ENCODE measurements around the gene ST6GAL1.
"Not testable (repeated sequence)": the region's sequence is repeated elsewhere in the genome, so short reads cannot be mapped to it uniquely, and the experiment has no call there.

Gene ST6GAL1

GRCh38 chr3:186930143-186930640 lies at the start of gene ST6GAL1:
TSS of gene ST6GAL1 (plus strand) at chr3:186930526. CDS start at chr3:187042704, 112,178 bp downstream.
- Histone ChIP-seq H3K36me3 (ENCODE audit: control insufficient read depth, insufficient read depth, low read length) (peaks cover 18% of the 10 kb centered on the region), H3K27me3 (ENCODE audit: control insufficient read depth, insufficient read depth, low read length) (0 out of 2 replicates have a peak, but pooled peaks cover 3% of the 10 kb centered on the region), H3K9me3 (ENCODE audit: control insufficient read depth, insufficient read depth, low read depth, low read length) (no peaks in the 10 kb centered on the region), H3K4me3 (ENCODE audit: low read depth, low read length) (peak within 1 kb of the TSS; percentile 82), H3K9ac (ENCODE audit: low read length) (peak within 1 kb of the TSS; percentile 90), H3K27ac (ENCODE audit: low read depth, low read length) (peak within 1 kb of the TSS; percentile 85), H3K4me1 (ENCODE audit: control insufficient read depth, insufficient read depth, low read length) (peaks cover 29% of the 10 kb centered on the region)

GRCh38 chr3:186882150-186882524 lies 48.2 kb upstream of the ST6GAL1 start:
- Histone ChIP-seq H3K9ac (ENCODE audit: low read length) (no peak overlapping the region), H3K27me3 (ENCODE audit: control insufficient read depth, insufficient read depth, low read length) (no peaks in the 10 kb centered on the region), H3K9me3 (ENCODE audit: control insufficient read depth, insufficient read depth, low read depth, low read length) (peaks cover under 1% of the 10 kb centered on the region), H3K4me3 (ENCODE audit: low read depth, low read length) (no peak overlapping the region), H3K4me1 (ENCODE audit: control insufficient read depth, insufficient read depth, low read length) (peaks cover 10% of the 10 kb centered on the region), H3K36me3 (ENCODE audit: control insufficient read depth, insufficient read depth, low read length) (no peaks in the 10 kb centered on the region), H3K27ac (ENCODE audit: low read depth, low read length) (no peak overlapping the region)

GRCh38 chr3:186882881-186883685 lies 47.2 kb upstream of the ST6GAL1 start:
- H3K9me3 ChIP-seq (ENCODE audit: control insufficient read depth, insufficient read depth, low read depth, low read length), result no peaks in the 10 kb centered on the region; the same call in 1 of the 2 replicates
- no peaks in the 10 kb centered on the region for H3K36me3 ChIP-seq (ENCODE audit: control insufficient read depth, insufficient read depth, low read length)
- no peaks in the 10 kb centered on the region for H3K27me3 ChIP-seq (ENCODE audit: control insufficient read depth, insufficient read depth, low read length)
- H3K9ac ChIP-seq (ENCODE audit: low read length), result no peak overlapping the region
- no peak overlapping the region for H3K4me3 ChIP-seq (ENCODE audit: low read depth, low read length)
- H3K27ac ChIP-seq (ENCODE audit: low read depth, low read length), result no peak overlapping the region
- peaks cover 15% of the 10 kb centered on the region for H3K4me1 ChIP-seq (ENCODE audit: control insufficient read depth, insufficient read depth, low read length)

- Histone ChIP-seq H3K36me3 (ENCODE audit: control insufficient read depth, insufficient read depth, low read length) (no peaks in the 10 kb centered on the region), H3K9me3 (ENCODE audit: control insufficient read depth, insufficient read depth, low read depth, low read length) (no peaks in the 10 kb centered on the region; the same call in 1 of the 2 replicates), H3K4me1 (ENCODE audit: control insufficient read depth, insufficient read depth, low read length) (peaks cover 19% of the 10 kb centered on the region), H3K9ac (ENCODE audit: low read length) (no peak overlapping the region), H3K4me3 (ENCODE audit: low read depth, low read length) (no peak overlapping the region), H3K27ac (ENCODE audit: low read depth, low read length) (no peak overlapping the region), H3K27me3 (ENCODE audit: control insufficient read depth, insufficient read depth, low read length) (no peaks in the 10 kb centered on the region)
These were observed 46.7 kb upstream of the ST6GAL1 start for GRCh38 chr3:186883686-186884058.

GRCh38 chr3:186884868-186885267 lies 45.5 kb upstream of the ST6GAL1 start:
- not testable (repeated sequence) for H3K36me3 ChIP-seq (ENCODE audit: control insufficient read depth, insufficient read depth, low read length); H3K27ac ChIP-seq (ENCODE audit: low read depth, low read length); H3K27me3 ChIP-seq (ENCODE audit: control insufficient read depth, insufficient read depth, low read length); H3K4me3 ChIP-seq (ENCODE audit: low read depth, low read length); H3K9ac ChIP-seq (ENCODE audit: low read length); H3K9me3 ChIP-seq (ENCODE audit: control insufficient read depth, insufficient read depth, low read depth, low read length)
- H3K4me1 ChIP-seq (ENCODE audit: control insufficient read depth, insufficient read depth, low read length), result peaks cover 26% of the 10 kb centered on the region

- Histone ChIP-seq H3K4me1 (ENCODE audit: control insufficient read depth, insufficient read depth, low read length) (peaks cover 26% of the 10 kb centered on the region), H3K4me3 (ENCODE audit: low read depth, low read length) (peak overlapping the region; percentile 15; the same call in 1 of the 2 replicates), H3K27me3 (ENCODE audit: control insufficient read depth, insufficient read depth, low read length) (no peaks in the 10 kb centered on the region), H3K9me3 (ENCODE audit: control insufficient read depth, insufficient read depth, low read depth, low read length) (no peaks in the 10 kb centered on the region; the same call in 1 of the 2 replicates), H3K27ac (ENCODE audit: low read depth, low read length) (peak overlapping the region; percentile 59), H3K9ac (ENCODE audit: low read length) (peak overlapping the region; percentile 41), H3K36me3 (ENCODE audit: control insufficient read depth, insufficient read depth, low read length) (no peaks in the 10 kb centered on the region)
These were observed 43.9 kb upstream of the ST6GAL1 start for GRCh38 chr3:186886202-186886981.

- not testable (repeated sequence) for H3K9me3 ChIP-seq (ENCODE audit: control insufficient read depth, insufficient read depth, low read depth, low read length); H3K4me3 ChIP-seq (ENCODE audit: low read depth, low read length); H3K27me3 ChIP-seq (ENCODE audit: control insufficient read depth, insufficient read depth, low read length); H3K36me3 ChIP-seq (ENCODE audit: control insufficient read depth, insufficient read depth, low read length)
- Histone ChIP-seq H3K9ac (ENCODE audit: low read length) (peak overlapping the region; percentile 18), H3K27ac (ENCODE audit: low read depth, low read length) (peak overlapping the region; percentile 52; the same call in 1 of the 2 replicates), H3K4me1 (ENCODE audit: control insufficient read depth, insufficient read depth, low read length) (peaks cover 26% of the 10 kb centered on the region)
These were observed 42.8 kb upstream of the ST6GAL1 start for GRCh38 chr3:186887507-186887938.

- Histone ChIP-seq H3K27ac (ENCODE audit: low read depth, low read length) (no peak overlapping the region), H3K9ac (ENCODE audit: low read length) (no peak overlapping the region), H3K36me3 (ENCODE audit: control insufficient read depth, insufficient read depth, low read length) (no peaks in the 10 kb centered on the region), H3K4me1 (ENCODE audit: control insufficient read depth, insufficient read depth, low read length) (peaks cover 30% of the 10 kb centered on the region), H3K27me3 (ENCODE audit: control insufficient read depth, insufficient read depth, low read length) (no peaks in the 10 kb centered on the region), H3K9me3 (ENCODE audit: control insufficient read depth, insufficient read depth, low read depth, low read length) (no peaks in the 10 kb centered on the region; the same call in 1 of the 2 replicates), H3K4me3 (ENCODE audit: low read depth, low read length) (no peak overlapping the region)
These were observed 41.8 kb upstream of the ST6GAL1 start for GRCh38 chr3:186888569-186888968.

- H3K27me3 ChIP-seq (ENCODE audit: control insufficient read depth, insufficient read depth, low read length); H3K9ac ChIP-seq (ENCODE audit: low read length); H3K9me3 ChIP-seq (ENCODE audit: control insufficient read depth, insufficient read depth, low read depth, low read length); H3K4me3 ChIP-seq (ENCODE audit: low read depth, low read length); H3K36me3 ChIP-seq (ENCODE audit: control insufficient read depth, insufficient read depth, low read length); H3K27ac ChIP-seq (ENCODE audit: low read depth, low read length): not testable (repeated sequence)
- peaks cover 37% of the 10 kb centered on the region for H3K4me1 ChIP-seq (ENCODE audit: control insufficient read depth, insufficient read depth, low read length)
These were observed 40.6 kb upstream of the ST6GAL1 start for GRCh38 chr3:186889698-186890097.

GRCh38 chr3:186890911-186891310 lies 39.4 kb upstream of the ST6GAL1 start:
- Histone ChIP-seq H3K36me3 (ENCODE audit: control insufficient read depth, insufficient read depth, low read length) (no peaks in the 10 kb centered on the region), H3K27me3 (ENCODE audit: control insufficient read depth, insufficient read depth, low read length) (no peaks in the 10 kb centered on the region), H3K9me3 (ENCODE audit: control insufficient read depth, insufficient read depth, low read depth, low read length) (peaks cover 17% of the 10 kb centered on the region), H3K27ac (ENCODE audit: low read depth, low read length) (no peak overlapping the region), H3K4me3 (ENCODE audit: low read depth, low read length) (no peak overlapping the region), H3K9ac (ENCODE audit: low read length) (no peak overlapping the region), H3K4me1 (ENCODE audit: control insufficient read depth, insufficient read depth, low read length) (peaks cover 36% of the 10 kb centered on the region)

GRCh38 chr3:186893071-186893470 lies 37.3 kb upstream of the ST6GAL1 start:
- H3K9me3 ChIP-seq (ENCODE audit: control insufficient read depth, insufficient read depth, low read depth, low read length), result peaks cover 20% of the 10 kb centered on the region
- peaks cover 35% of the 10 kb centered on the region for H3K4me1 ChIP-seq (ENCODE audit: control insufficient read depth, insufficient read depth, low read length)
- H3K36me3 ChIP-seq (ENCODE audit: control insufficient read depth, insufficient read depth, low read length); H3K4me3 ChIP-seq (ENCODE audit: low read depth, low read length); H3K27me3 ChIP-seq (ENCODE audit: control insufficient read depth, insufficient read depth, low read length): not testable (repeated sequence)
- peak overlapping the region; percentile 23 for H3K9ac ChIP-seq (ENCODE audit: low read length)
- peak overlapping the region; percentile 62; the same call in 1 of the 2 replicates for H3K27ac ChIP-seq (ENCODE audit: low read depth, low read length)

All from HUES6 (cell line).